Left kidney (tissue), 2 donors: Measurements from ENCODE around the gene ACSM5. TPM values are rescaled to one million over a fixed set of nuclear protein-coding genes. Genes with fewer than 3 reads are reported as not detected.
"Not testable (repeated sequence)": the region's sequence is repeated elsewhere in the genome, so short reads cannot be mapped to it uniquely, and the experiment has no call there.

Source experiments
- DNase-seq: peaks from one replicate; pipeline ENCODE4 v3.0.0-alpha.2; 2013
- polyA plus RNA-seq: library from polyadenylated mRNA; unstranded; fragments of 120-200 nt; gene quantifications from one replicate; pipeline ENCODE4 v1.2.1, GENCODE V29; 2013; ENCODE audit not compliant: insufficient read length

ACSM5 gene
- polyA plus RNA-seq, 1 donor = 4.9 TPM

GRCh38 chr16:20398603-20399002, 10.7 kb upstream of the ACSM5 start:
- DNase-seq = no peak

DNA sequence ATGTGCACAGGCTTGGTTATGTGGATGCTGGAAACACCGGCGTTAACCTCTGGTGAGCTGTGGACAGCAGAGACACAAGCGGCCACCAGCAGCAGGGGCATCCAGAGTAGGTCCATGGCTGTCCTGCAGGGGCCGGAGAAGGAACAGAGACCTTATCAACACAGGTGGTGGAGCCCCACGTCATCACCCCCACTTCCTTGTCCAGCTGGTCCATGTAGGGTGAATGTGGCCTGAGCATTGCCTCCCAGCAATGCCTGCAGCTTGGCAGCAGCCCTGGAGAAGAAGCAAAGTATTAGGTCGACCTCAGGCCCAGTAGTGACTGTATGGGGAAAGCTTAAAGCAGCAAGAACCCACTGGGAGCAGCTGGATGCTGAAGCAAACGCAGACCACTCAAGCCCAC, 10.1 kb upstream of the ACSM5 start:
- no peak for DNase-seq

DNA sequence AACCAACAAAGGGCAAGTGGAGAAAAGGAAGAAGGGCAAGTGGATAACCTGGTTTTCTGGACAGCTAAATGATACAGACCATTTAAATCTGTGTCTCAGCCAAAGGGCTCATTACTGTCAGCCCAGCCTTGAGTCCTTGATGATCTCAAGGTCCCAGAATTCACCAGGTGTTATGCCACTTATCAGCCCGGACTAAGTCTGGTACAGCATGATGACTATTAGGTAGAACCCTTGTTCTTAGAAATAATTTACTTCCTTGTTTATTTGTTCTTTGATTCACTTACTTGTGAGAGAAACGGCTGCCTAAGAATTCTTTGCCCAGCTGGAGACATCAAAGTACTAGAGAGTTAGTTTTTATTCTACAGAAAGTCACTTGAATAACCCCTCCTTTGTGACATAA, 8.3 kb upstream of the ACSM5 start:
- DNase-seq = no peak

DNA sequence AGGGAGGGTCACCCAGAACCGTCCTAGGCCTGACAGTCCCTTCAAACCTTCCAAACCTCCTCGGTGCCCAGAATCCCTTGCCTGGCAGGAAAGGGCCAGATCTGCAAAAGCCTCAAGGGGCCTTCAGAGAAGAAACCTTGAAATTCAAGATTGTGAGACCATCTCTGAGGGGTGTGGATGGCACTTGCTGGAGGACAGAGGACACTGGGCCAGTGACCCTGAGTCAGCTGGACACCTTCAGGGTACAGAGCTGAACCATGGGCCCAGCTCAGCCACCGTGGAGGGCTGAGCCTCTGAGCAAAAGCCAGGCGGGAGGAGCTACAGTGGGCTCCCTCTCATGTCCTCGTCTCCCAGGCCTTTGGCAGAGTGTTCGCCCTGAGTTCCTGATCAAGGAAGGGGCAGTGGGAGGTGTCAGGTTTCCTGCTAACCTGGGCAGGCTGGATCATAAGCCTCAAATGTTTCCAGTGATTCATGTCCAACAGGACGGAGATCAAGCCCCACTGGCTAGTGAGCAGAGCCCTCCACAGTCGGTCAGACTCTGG, 7.8 kb upstream of the ACSM5 start:
- DNase-seq = no peak

DNA sequence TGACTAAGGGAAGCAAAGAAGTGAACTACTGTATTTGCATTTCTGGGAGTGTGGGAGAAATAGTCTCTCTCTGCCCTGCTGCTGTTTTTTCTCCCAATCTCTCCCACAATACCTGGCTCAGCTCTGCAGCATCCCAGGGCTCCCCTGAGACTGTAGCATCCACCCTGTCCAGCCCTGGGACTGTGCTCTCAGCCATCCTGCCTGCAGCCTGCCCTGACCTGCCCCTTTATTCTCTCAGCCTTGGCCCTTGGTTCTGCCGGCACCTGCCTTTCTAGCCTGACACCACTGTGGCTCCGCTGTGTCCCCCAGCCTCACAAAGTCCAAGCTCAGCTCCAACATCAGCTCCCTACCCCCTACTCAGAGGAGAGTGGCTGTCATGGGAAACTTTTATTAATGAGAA, 6.7 kb upstream of the ACSM5 start:
- DNase-seq = no peak

DNA sequence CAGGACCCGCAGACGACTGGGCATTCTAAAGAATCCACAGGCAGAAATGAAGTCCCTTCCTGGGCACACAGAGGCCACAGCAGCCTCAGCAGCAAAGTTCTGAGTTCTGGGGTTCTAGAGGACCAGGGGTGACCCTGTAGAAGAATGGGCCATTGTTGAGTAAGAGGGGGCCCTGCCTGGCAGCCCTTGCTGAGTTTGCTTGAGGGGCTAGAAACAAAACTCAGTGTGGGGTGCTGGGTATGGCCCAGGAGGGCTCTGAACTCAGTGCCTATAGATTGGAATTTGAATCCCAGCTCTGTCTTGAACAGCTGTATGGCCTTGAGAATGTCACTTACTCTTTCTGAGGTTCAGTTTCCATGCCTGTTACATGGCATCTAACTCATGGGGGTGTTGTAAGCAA, 4.7 kb upstream of the ACSM5 start, which contains the start of gene PDILT:
Gene PDILT (minus strand): TSS at position 101 of the 400 bp plus-strand sequence. CDS start 5,437 bp downstream, outside the sequence.
- no peak for DNase-seq

DNA sequence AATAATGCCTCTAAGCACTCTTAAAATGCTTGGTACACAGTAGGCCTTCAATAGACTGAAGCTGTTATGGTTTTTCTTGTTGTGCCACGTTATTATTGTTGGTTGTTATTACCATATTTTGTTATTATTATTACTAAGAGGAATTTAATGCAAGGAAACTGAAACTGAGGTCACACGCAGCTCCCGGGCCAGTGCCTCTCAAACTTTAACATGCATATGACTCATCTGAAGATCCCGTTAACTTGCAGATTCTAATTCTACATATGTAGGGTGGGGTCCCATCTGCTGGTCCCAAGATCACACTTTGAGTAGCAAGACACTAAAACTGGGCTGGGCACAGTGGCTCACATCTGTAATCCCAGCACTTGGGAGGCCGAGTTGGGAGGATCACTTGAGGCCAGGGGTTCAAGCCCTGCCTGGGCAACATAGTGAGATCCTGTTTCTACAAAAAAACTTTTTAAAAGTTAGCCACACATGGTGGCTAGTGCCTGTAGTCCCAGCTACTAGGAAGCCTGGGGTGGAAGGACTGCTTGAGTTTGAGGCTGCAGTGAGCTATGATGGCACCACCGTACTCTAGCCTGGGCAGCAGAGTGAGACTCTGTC, 888 bp downstream of the ACSM5 start:
- DNase-seq = no peak

DNA sequence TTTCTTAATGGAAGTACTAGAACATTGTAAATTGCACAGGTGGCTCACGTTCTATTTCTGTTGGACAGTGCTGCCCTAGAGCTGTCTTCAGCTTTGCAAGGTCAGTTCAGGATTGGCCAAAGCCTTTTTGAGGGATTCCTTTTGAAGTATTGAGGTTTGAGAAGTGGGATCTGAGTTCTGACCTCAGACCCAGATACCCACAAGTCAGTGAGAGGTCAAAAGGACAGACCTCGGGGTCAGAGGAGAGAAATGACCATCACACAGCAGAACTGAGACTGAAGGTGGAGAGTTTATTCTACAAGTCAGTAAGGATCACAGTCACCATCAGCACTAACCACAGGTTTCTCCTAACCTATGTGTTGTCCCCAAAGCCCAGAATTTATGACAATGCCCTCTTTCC, 1.7 kb downstream of the ACSM5 start:
- DNase-seq = no peak

DNA sequence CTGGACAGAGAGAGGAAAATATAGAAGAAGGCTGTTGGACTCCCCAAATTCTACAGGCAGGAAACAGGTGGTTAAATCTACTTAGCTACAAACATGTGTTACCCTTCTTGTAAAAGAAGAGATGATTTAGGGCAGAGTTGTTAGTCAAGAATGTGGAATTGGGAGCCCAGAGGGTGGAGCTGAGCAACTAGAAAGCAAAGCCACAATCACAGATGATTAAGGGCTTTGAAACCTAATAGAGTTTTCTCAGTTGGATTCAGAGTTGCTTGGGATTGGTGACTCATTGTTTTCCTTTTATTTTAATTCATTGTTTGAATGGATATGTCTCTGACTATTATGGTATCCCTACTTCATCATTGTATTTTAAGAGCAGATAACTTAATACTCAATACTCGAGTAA, 6.2 kb downstream of the ACSM5 start:
- DNase-seq = no peak

GRCh38 chr16:20419093-20419492, 9.8 kb downstream of the ACSM5 start:
- DNase-seq = not testable (repeated sequence)

GRCh38 chr16:20421748-20422147, 12.4 kb downstream of the ACSM5 start:
- not testable (repeated sequence) for DNase-seq

- not testable (repeated sequence) for DNase-seq
These were observed 14.4 kb downstream of the ACSM5 start for GRCh38 chr16:20423772-20424128.

- DNase-seq = no peak
These were observed 15.0 kb downstream of the ACSM5 start for GRCh38 chr16:20424129-20424866.

DNA sequence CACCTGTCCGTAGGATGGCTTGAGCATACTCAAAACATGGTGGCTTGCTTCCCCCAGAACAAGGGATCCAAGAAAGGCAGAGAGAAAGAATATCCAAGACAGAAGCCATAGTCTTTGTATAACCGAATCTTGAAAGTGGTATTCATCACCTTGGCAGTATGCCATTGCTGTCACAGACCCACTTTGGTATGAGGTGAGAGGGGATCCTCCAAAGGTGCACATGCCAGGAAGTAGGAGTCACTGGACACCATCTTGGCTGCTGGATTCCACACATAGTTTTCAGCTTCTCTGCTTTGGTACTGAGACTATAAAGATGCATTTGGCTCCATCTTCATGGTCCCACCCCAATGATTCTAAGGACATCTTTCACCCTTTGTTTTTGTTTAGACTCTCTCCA, 18.1 kb downstream of the ACSM5 start:
- not testable (repeated sequence) for DNase-seq

GRCh38 chr16:20429499-20429898, 20.2 kb downstream of the ACSM5 start:
- DNase-seq = not testable (repeated sequence)

- not testable (repeated sequence) for DNase-seq
These were observed 21.1 kb downstream of the ACSM5 start for GRCh38 chr16:20430480-20430879.

DNA sequence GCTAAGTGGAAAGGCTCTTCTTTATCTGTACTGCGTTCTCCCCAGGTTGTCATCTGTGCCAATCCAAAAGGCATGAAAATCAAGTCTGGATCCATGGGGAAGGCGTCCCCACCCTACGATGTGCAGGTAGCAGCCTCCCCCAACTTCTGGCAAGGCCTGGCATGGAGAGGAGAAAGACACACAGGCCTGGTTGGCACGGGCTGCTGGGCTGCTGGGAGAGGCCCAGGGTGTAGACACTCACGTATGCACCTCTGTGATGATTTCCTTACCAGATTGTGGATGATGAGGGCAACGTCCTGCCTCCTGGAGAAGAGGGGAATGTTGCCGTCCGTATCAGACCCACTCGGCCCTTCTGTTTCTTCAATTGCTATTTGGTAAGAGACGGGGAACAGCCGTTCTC, 21.6 kb downstream of the ACSM5 start:
- no peak for DNase-seq

DNA sequence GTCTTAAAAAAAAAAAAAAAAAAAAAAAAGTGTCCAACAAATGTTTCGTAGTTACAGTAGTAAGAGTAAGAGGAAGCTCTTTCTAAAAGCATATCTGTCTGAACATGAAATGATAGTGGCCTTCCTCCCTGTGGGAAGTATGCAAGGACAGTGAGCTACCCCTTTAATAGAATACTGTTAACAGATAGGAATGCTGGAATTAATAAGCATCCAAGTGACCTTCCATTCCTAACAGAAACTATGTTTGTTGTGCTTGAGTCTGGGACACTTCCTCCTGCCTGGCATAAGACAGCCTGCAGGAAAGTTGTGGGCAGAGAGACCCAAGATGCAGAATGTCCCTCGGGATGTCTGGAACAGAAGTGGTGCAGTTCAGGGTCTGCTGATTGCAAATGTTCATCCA, 29.6 kb downstream of the ACSM5 start:
- not testable (repeated sequence) for DNase-seq

DNA sequence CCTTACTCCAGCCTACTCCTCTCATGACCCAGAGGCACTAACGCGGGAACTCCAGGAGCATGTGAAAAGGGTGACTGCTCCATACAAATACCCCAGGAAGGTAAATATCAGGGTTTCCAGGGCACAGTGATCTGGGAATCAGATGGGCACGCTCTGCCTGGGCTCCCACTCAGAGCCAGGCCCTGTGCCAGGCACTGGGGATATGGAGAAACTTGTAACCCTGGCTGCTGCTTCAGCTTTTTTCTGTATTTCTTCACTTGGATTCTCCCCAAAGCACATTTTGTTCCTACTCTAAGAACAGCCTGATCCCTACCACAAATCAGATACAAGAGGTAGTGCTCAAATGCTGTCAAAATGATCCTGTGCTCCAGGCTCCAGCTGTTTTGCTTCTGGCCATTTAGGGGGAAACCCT, 30.5 kb downstream of the ACSM5 start:
- not testable (repeated sequence) for DNase-seq

DNA sequence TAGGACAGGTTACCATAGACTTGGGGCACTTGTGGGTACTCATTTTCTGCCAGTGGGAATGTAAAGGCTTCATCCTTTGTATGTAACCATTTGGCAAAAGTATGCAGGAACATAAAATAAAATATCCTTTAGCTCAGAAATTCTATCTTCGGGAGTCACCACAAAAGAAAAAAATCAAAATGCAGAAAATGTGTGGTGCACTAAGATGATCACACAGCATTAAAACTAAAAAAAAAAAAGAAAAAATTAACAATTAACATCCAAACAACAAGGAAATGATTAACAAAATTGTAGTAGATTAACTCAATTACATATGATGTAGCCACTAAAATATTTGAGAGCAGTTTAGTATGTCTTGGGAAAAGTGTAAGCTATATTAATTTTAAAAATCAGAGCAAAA, 31.4 kb downstream of the ACSM5 start:
- DNase-seq = not testable (repeated sequence)

GRCh38 chr16:20441191-20441590, 31.9 kb downstream of the ACSM5 start:
- no peak for DNase-seq

DNA sequence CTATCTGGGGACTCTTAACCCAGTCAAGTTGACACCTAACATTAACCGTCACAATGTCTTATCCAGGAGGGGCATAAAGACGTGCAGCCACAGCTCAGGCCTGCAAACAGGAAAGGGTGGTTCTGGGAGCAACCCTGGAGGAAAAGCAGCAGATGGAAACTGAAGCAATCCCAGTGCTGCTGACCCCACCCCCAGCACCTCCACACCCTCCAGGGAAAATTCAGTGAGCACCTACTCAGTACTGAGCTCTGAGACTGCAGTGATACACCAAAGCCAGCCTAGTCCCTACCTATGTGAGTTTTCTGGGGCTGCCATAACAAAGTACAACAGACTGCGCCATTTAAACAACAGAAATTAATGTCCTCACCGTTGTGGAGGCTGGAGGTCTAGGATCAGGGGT, 32.5 kb downstream of the ACSM5 start:
- not testable (repeated sequence) for DNase-seq

- not testable (repeated sequence) for DNase-seq
These were observed 37.5 kb downstream of the ACSM5 start for GRCh38 chr16:20446652-20447393.
